NCI-H510A treated with DMSO at 0.1 percent for 48 hours (cell line): ENCODE measurements around the gene TRABD2B.

ENCODE experiments used
- DNase-seq: peaks from one replicate; lab custom pipeline; 2025; lab: John Stamatoyannopoulos, UW

Gene TRABD2B

DNA sequence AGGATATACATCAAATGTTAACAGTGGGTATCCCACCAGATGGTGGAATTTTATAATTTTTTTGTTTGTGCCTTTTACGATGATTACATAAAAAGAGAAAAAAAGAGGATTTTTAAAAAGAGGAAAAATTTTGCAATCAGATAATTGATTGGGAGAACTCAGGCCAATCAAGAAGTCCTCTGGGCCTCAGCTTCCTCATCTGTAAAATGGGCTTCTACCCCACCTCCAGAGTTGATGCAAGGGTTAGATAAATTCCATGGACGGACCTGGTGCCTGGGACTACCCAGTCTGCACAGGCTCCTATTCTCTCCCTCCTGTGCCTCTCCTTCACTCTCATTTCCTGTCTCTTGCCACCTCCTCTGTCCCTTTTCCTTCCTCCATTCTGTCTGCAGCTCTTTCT, 88.9 kb downstream of the TRABD2B start:
- no peak for DNase-seq

DNA sequence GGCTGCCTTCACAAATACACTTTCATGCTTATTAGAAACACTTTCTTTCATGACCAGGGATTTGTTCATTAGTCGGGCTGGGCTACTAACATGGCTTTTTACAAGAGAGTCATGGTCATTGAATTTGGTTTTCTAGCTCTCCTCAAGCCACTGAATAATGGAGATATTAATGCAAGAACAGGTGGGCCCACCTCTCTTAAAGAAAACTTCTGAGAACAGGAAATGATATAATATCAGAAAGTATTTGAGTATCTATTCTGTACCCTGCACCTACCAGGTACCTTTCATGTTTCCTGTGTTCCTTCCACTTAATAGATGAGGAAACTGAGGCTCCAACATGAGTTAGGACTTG, 90.0 kb downstream of the TRABD2B start:
- DNase-seq = no peak

DNA sequence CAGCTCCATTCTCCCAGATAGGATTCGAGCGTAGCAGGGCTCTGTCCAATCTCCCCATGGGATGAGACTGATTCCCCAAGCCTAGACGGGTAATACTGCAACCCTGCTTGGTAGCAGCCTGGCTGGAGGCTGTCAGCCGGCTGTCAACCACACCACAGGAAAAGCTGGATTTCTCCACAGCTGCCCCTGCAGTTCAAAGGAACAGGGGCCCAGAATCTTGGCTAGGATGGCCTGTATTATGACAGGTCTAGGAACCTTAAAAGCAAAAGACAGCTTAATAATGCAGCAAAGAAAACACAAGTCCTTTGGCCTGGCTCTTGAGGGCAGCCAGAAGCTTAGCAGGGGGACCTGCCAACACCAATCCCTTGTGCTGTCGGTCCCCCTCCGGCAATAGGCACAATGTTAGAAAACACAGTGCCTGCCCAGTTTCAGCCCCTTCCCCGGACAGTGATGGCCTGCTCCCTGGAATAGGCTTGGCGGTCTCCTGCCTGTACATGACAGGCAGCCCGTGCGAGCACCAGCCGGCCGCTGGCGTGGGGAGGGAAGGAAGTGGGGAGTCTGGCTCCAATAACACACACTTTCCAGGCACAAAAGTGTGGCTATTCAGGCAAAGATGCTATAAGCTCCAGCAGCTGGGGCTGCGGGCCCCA, 90.5 kb downstream of the TRABD2B start:
- no peak for DNase-seq

DNA sequence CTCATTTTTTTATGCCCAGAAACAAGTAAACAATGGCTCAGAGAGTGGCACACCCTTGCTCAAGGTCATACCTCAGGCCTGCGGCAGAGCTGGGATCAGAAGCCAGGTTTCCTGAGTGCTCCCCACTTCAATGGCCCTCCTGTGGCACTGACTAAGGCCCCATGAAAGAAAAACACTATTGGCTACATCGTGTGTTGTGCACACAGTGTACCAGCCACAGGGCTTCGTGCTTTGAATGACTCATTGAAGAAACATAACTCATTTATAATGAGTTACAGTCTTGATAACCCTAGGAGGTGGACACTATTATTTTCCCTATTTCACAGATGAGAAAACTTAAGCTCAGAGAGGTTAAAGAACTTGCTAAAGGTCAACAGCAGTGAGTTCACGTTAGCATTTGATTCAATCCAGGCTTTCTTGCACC, 91.2 kb downstream of the TRABD2B start:
- peak; percentile 85 for DNase-seq

DNA sequence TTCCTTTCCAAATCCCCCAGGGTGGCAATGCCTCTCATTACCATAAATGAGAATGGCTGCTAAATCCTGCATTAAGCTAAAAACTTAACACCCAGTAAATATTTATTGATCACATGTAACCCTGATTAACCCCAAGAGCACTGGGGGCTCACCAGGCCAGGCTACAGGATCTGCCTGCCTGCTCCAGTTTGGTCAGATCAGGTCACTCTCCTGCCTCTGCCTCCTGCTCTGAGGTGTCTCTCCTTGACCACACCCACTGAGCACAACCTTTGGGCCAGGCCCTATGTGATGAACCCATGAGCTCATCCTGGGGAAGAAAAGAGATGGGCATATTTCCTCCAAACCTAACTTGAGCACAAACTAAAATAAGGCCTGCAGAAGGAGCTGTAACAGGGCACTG, 93.5 kb downstream of the TRABD2B start:
- no peak for DNase-seq

DNA sequence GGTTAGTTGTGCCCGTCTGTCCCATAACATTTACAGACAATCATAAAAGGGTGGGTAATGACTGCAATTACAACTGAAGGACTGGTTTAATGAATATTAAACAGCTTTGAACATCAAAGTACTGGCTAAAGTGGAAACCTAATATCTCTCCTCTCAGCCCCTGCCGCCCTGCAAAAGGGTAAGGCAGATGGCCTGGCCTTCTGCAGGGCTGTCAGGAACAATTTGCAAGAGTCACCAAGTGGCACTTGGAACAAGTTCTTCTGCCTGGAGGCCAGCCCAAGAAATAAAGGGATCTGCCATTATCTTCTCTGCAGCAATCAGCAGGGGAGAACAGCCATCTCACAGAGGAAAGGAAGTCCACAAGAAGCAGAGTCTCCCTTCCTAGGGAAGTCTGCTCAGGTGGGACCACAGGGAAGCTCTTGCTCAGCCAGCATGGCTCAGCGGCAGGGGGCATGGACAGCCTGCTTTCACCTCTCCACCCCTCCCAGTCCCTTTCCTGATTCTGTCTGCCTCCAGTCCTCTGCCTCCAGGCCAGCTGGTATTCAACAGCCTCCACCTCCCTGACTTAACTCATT, 96.1 kb downstream of the TRABD2B start:
- DNase-seq = peak; percentile 92

DNA sequence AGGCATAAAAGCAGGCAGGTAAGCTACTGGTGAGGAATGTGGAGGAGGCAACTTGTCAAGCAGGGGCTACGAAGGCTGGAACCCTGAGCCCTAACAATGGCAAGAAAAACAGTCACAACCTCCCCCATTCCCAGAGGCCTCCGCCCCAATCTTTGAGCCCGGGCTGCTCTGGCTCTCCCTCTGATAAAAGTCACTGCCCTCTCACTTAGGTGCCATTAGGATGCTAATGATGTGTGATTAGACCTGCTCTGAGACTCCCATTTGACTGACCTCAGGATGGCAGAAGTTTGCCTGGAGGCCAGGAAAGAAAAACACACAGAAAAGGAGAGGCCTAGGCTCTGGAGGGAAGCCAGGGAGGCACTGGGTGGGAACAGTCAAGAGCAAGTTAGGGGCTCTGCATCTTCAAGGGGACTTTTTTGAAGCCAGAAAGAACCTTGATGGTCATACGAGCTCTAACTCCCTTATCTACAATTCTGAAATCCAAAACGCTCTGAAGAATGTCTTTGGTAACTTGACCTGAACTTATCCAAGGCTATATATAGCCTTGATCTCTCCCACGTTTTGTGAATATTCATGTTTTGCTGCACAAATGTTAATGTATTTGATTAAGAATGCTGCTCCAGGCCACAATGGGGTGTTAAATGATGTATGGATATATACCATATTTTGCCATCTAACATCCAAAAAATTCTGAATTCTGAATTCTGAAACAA, 98.9 kb downstream of the TRABD2B start:
- no peak for DNase-seq

DNA sequence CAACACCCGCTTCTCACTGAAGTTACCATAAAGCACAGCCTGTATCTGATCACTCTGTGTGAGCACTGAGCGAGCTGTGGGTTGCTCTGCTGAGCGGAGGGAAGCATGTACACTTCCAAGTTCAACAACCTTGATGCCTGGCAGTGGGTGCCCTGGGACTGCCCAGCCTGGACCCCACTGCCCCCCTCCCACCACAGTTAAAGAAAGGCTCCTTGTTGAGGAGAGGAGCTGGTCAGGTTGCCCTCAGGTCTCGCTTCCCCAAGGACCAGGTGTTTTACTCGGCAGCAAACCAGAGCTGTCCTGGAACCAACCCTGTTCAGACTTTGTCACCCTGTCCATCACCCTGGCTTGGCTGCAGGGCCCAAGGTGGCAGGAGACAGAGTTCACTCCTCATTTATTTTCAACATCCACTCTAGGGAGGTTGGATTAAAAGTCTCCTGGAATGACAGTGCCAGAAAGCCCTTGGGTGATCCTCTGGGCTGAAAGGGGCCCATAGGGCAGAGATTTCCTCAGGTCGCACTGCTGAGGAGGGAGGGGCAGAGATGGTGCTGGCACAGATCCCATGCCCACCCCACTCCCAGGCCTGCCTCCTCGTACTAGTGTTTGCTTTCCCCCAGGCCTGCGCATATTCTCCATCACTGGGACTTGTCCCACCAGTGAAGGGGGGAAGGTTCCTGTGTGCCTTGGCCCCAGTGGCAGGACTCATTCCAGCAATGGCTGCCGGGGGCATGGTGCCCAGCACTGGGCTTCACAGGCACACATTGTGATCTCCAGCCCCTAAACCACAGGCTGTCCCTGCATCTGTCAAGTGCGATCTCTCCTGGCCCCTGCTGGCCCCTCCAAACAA, 101.7 kb downstream of the TRABD2B start:
- no peak for DNase-seq

DNA sequence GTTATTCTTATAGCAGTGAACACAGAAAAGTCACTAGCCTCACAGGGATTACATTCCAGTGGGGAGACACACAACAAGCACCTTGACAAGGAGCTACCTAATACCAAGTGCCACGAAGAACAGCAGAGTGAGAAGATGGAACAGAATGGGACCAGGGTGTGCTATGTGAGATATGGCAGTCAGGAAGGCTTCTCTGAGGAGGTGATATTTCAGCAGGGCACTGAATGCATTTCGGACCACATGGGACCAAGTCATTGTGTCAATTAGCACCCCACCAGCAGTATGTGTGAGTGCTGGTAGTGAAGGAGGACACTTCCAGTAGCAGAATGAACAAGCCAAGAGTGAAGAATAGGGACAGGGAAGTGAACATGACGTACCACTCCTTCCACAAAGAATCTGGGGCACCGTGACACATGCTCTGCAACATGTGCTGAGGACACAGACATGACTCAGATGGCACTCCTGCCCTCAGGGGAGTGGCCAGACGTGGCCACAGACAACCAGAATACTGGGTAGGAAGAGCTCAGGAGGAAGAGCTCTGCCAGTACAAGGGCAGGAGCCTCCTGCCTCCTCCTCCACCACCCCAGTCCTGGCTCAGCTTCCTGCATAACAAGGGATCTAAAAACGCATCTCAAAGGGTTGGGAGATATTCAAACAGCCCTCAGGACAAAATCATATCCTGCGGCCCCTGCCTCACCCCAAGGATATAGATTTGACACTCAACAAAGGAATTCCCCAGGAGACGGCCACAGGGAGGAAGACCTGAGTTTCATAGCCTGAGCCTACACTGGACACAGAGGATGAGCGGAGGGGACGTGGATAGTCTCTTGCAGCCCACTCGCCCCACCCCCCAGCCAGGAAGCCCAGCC, 102.5 kb downstream of the TRABD2B start:
- DNase-seq = no peak

DNA sequence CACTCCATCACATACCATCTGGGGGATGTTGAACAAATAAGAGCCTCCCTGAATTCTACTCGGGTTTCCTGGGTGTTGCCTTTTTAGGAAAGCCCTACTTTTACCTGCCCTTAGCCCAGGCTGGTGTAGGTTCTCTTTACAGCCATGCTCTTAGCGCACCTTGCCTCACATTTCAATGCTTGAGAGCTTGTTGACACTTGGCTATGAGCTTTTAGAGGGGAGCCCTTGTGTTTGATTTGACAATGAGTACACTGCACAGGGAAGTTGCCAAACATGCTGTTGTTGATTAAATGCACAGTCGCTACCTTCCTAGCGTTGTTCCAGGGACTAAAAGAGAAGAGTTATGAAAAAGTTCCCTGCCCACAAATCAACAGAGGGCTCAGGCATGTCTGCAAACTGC, 103.8 kb downstream of the TRABD2B start:
- DNase-seq = peak; percentile 89

DNA sequence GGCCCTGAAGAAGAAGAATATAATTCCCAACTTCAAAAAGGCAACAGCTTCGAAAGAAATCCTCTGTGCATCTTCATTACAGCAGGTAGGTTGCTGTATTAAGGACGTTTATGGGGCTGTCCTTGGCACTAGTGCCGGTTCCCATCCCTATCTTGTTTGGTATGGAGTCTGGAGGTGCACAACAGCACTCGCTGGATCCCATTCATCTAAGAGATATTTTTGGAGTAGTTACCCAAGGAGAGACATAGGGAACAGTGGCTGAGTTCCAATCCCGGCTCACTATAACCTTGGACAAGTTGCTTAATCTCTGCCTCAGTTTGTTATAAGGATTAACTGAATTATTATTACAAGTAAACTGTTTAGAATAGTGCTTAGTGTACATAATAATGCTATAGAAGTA, 106.4 kb downstream of the TRABD2B start:
- no peak for DNase-seq

DNA sequence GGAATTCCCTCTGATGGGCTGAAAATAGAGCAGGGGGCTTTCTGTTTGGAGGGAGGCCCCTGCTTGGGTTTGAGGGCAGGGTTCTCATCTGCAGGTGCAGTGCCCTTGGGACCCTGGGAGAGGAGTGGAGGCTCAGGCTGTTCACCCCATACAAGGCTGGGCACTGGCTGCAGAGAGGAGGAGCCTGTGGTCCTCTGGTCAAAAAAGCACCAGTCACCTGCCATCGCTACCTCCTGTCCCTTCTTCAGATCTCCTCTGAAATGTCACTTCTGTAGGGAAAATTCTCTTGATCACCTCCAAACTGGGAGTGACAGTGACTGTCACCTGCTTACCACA, 108.9 kb downstream of the TRABD2B start:
- no peak for DNase-seq

DNA sequence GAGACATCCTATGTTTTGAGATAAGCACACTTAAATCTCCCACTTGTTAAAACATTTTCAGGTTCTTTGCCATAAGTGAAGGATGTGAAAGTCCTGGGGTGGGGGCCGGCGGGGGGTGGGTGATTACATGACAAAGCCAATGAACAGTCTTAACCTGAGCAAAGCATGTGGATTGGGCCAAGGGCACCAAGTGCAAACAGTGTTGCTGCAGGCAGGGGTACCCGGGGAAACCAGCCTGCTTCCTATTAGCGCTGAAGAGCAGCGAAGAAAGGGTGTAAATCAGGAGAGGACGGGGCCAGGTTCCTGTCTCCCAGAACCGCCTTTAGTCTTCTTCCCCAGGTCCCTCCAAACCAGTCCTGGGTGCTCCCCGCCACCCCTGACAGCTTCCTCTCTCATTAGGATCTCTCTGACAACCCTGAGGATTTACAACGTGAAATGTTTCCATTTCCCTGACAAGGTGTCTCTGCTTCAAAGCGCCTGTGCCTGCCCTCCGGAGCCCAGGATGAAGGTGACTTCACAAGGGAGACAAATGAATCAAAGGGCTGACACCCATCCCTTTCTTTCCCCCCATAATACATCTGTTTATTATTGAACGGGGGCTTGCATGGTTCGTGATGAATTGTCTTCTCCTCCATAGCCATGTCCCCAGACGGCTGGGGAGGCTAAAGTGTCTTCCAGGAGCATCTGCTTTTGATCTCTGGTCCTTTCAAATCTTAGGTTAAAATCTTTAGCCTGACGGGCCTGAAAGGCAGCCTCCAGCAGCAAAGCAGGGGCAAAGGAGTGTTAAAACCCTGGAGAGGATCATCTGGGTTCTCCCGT, 109.5 kb downstream of the TRABD2B start:
- DNase-seq = no peak

DNA sequence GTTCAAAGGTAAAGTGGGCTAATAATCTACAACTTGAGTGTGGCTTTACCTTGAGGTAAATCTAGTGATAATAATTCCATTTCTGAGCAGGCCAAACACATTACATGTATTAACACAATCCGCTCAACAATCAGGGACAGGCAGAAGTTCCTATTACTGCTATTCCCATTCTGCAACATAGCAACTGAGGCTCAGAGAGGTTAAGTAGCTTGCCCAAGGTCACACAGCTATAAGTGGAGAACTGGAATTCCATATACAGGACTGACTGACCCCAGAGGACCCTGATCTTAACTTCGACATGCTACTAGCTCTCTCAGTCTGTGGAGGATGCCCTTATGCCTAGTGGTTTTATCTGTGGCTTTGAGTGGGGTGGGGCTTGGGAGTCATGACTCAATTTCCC, 110.1 kb downstream of the TRABD2B start:
- no peak for DNase-seq

DNA sequence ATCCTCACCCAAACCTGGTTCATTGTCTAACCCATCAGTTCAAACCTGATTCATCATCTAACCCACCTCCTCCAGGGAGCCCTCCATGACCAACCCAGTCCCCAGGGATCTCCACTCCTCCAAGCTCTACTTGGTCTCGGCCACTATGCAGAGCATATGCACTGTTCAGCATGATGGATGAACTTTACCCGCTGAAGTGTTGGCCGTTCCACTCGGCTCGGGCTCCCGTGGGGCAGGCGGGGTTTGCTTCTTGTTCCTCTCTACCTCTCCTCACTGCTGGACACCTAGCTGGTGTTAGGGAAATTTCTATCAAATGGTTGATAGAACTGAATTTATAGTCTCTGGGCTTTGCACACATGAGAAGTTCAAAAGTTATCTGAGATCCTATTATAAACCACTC, 111.0 kb downstream of the TRABD2B start:
- DNase-seq = no peak

DNA sequence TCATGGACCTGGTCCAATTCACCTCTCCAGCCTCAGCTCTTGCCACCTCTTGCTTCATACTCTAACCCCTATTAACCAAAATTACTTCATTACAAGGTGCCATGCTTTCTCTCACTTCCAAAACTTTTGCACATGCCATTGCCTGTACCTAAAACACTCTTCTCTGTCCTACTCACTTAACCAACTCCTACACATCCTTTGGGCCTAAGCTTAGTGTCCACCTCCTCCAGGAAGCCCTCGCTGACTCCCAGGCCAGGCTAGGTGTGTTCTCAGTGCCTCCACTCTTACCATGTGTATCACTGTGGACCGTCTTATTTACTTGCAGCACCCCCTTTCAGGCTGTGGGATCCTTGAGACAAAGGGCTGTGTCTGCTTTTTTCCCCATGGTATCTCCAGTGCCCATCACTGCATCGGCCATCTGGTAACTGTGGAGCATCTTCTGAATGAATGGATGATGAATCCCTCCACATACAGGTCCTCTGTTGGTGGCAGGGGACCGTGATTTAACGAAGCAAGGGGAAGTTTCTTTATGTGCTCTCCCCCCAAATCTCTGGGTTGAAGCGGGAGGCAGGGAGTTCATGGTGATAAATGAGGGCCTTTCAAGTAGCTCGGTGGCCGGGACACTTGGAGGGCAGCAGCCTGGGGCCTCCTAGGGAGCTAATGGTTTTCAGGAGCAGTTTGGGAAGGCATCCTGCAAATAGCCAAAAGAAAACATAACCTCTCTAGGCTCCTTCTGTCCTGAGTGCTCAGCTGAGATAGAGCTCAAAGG, 111.9 kb downstream of the TRABD2B start:
- DNase-seq = no peak

DNA sequence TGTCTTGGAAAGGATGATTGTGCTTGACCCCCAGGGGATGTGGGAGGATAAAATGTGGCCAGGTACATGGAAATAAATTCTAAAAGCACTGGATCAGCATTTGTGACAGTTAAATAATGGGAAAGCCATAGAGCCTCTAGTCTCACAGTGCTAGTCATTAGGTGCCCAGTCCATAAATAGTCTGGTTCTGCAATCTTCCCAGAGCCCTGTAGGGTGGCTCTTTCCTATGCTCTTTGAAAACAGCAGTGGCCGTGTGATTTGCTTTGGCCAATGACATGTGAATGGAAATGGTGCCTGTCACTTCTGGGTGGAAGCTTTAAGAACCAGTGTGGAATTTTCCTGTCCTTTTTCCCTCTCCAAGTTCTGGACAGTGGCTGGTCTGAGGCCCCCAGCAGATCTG, 113.2 kb downstream of the TRABD2B start:
- DNase-seq = no peak

DNA sequence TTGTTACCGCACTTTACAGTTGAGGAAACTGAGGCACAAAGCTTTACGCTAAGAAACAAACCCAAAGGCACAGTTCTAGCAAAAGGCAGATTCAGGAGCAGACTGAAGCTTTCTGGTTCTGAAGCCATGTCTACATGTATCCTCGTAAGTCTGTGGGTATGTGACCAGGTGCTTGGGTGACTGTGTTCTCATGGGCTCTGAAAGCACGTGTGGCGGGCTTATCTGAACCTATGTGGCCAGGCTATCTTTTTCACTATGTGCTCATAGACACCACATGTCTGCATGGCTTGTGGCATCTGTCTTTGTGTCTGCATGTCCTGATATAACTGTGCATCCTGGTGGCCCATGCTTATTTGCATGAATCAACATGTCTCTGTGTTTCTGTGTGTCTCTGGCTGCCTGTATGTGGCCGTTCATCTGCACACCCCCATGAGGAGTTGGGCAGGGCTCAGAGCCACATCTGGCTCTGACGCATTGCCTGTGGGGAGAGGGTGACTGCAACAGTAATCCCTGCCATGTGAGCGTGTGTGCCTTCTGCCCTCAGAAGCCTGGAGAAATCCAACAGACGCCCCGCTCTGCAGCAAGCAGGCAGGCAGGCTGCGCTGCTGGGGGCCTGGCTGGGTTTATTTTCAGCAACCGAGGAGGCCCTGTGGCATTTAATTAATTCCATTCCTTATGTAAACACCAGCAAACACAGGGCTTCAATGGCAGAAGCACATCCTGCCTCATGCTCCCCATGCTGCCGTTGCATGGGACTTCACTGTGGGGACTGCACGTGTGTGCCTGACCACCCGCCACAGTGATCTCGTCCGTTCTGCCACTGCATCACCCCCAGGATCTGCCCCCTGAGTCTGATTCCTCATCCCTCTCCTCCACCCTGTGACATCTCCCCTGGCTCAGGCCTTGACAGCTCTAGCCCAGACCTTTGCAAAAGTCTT, 115.4 kb downstream of the TRABD2B start:
- peak; percentile 54 for DNase-seq

DNA sequence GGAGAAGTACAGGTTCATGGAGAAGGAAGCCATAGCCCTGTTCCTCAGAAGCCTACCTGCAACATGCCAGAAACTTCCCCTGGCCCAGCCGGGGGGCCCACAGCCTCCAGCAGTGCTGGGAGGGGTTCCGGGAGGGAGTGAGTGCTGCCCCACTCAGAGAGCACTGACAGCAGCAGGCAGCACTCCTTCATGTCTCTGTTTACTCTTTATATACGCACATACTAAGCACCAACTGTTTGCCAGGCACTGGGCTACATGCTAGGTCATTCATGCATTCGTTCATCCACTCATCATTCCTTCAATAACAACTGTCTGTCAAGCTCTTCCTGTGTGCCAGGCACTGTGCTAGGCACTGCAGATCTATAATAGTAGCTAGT, 120.6 kb downstream of the TRABD2B start:
- DNase-seq = no peak
